HG03196 (cell line): ENCODE data around the gene UFD1.

ENCODE experiments used
- ATAC-seq: cut with Tn5 transposase; IDR thresholded peaks from one replicate; pipeline ENCODE4 v1.9.1; 2021; ENCODE audit not compliant: unreplicated experiment

The UFD1 gene

GRCh38 chr22:19402642-19403191 is 76.3 kb downstream of the UFD1 start:
- no peak for ATAC-seq

- no peak for ATAC-seq
These were observed 77.5 kb downstream of the UFD1 start for GRCh38 chr22:19401483-19401882.

GRCh38 chr22:19400881-19401280 is 78.1 kb downstream of the UFD1 start:
- ATAC-seq = no peak
